Vein endothelial cell (primary cell): ENCODE results near the gene GNA15. TPM values are rescaled to one million over a fixed set of nuclear protein-coding genes. Genes with fewer than 3 reads are reported as not detected.

Experiments
- total RNA-seq: library from RNA; depleted of rRNA; stranded (reverse); fragments of >200 nt; gene quantifications from 2 replicates; pipeline ENCODE4 v1.2.3, GENCODE V29; 2012

The GNA15 gene, protein sequence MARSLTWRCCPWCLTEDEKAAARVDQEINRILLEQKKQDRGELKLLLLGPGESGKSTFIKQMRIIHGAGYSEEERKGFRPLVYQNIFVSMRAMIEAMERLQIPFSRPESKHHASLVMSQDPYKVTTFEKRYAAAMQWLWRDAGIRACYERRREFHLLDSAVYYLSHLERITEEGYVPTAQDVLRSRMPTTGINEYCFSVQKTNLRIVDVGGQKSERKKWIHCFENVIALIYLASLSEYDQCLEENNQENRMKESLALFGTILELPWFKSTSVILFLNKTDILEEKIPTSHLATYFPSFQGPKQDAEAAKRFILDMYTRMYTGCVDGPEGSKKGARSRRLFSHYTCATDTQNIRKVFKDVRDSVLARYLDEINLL
- under 0.01 TPM in 1 of 2 replicates, not detected in the other for total RNA-seq

DNA sequence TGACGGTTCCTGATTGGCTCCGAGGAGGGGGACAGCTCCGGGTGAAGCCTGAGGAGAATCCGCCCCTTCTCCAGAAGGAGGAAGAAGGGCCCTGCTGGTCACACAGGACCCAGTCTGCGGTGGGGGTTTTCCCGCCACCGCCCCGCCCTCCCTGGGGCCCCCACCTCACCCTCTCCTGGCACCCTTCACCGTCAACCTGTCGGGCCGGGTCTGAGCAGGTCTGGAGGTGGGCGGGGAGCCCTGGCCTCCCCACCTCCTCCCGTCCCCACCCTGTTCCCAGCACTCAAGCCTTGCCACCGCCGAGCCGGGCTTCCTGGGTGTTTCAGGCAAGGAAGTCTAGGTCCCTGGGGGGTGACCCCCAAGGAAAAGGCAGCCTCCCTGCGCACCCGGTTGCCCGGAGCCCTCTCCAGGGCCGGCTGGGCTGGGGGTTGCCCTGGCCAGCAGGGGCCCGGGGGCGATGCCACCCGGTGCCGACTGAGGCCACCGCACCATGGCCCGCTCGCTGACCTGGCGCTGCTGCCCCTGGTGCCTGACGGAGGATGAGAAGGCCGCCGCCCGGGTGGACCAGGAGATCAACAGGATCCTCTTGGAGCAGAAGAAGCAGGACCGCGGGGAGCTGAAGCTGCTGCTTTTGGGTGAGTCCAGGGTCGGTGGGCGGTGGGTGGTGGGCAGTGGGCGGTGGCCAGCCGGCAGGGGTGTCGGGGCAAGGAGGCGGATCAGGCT lies at the start of gene GNA15:
GNA15 (plus strand) TSS at position 73 of the 723 bp plus-strand sequence; CDS start at position 491, 418 bp downstream.

DNA sequence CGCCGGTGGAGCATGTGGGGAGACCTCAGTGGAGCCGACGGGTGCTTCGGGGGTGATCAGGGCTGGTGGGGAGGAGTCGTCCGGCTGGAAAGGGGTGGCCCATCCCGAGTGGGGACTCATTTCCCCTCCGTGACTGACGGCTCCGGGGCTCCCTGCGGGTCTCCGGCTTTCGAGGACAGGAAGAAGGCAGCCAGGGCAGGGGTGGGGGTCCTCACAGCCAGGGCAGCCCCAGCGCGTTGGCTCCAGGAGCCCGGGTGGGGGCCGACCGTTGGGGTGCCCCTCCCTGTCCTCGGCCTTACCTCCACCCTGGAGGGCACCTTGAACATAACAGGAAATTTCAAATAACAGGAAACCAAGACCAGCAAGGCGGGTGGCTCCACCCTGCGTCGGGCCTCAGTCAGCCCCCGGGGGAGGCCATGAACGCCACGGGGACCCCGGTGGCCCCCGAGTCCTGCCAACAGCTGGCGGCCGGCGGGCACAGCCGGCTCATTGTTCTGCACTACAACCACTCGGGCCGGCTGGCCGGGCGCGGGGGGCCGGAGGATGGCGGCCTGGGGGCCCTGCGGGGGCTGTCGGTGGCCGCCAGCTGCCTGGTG lies 42.6 kb downstream of the GNA15 start, which contains the start of gene S1PR4:
S1PR4 (plus strand) TSS at position 393 of the 596 bp plus-strand sequence; CDS start at position 417, 24 bp downstream.

DNA sequence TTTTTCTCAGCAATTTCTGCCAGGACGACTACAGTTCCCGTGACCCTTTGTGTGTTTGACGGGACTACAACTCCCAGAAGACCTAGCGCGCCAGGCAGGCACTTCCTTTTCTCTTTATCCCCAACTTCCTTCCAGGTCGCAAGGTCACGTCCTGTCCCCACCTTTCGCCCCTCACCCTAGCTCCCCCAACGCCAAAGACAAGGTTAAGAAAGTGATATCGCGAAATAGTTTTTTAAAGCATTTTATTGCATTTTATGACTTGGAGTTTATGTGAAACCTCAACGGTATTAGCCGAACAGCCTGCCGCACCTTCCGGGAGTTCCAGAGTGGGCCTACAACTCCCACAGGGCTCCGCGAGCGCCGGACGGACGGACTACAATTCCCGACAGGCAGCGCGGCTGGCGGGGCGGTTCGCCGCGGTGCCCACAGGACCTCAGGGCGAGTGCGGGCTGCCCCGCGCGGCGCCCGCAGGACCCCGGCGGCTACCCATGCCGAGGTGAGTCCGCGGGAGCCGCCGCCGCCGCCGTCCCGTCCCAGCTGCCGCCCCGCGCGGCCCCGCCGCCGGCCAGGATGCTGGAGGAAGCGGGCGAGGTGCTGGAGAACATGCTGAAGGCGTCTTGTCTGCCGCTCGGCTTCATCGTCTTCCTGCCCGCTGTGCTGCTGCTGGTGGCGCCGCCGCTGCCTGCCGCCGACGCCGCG lies 49.8 kb downstream of the GNA15 start, which contains the start of gene NCLN:
NCLN (plus strand) TSS at position 470 of the 699 bp plus-strand sequence; CDS start at position 571, 101 bp downstream.

Other genes with a start within 250 kb of the GNA15 start
- gene ZNF57, start 235.1 kb upstream of the GNA15 start, total RNA-seq = 3.9 and 5.5 TPM in 2 replicates
- gene ZNF77, start 191.1 kb upstream of the GNA15 start, total RNA-seq = 5.2 and 6.2 TPM in 2 replicates
- gene TLE6, start 158.5 kb upstream of the GNA15 start, total RNA-seq = 1.1 and 1.6 TPM in 2 replicates
- gene TLE2, start 106.8 kb upstream of the GNA15 start, total RNA-seq = 13.0 and 34.6 TPM in 2 replicates
- gene TLE5, start 73.5 kb upstream of the GNA15 start, total RNA-seq = 307 and 365 TPM in 2 replicates
- gene GNA11, start 41.7 kb upstream of the GNA15 start, total RNA-seq = 93.8 and 126 TPM in 2 replicates
- gene S1PR4, start 42.7 kb downstream of the GNA15 start, total RNA-seq = 0.67 and 1.6 TPM in 2 replicates
- gene NCLN, start 49.9 kb downstream of the GNA15 start, total RNA-seq = 59.1 and 60.0 TPM in 2 replicates
- not detected in 2 replicates for gene CELF5, start 88.6 kb downstream of the GNA15 start, total RNA-seq
- gene NFIC, start 230.6 kb downstream of the GNA15 start, total RNA-seq = 61.7 and 63.0 TPM in 2 replicates